Measurements from ENCODE around the gene ASB2.

ASB2 gene

DNA sequence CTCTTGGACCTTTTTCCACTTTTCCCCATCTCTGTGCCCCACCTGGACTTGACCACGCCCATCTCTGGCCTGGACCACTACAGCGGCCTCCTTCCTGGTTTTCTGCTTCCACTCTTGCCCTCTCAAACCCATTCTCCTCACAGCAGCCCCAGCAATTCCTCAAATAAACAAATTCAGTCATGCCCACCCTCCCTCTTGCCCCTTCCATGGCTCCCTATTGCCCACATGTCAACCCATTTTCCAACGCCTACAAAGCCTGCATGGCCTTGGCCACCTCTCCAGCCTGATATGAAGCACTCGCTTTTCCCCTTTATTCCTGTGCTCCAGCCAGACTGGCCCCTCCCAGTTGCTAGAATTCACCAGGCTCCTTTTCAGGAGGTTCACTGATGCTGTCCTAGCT, 43.9 kb upstream of the ASB2 start:
- Histone ChIP-seq H3K4me3 (ENCODE audit: insufficient read length, low read depth) (no peak overlapping the region), H3K9ac (ENCODE audit: insufficient read length, low read depth) (no peak overlapping the region), H3K9me3 (ENCODE audit: insufficient read depth, low read length) (no peaks in the 10 kb centered on the region), H3K36me3 (ENCODE audit: insufficient read depth, insufficient read length, low read length) (no peaks in the 10 kb centered on the region), H3K27me3 (ENCODE audit: insufficient read depth, insufficient read length) (no peaks in the 10 kb centered on the region), H3K4me1 (ENCODE audit: insufficient read depth, insufficient read length) (peaks cover 3% of the 10 kb centered on the region)
- DNase-seq (ENCODE audit: low read depth, low spot score): no peak
- TF ChIP-seq ZNF274 (IDR thresholded peaks at IDR 0.05; ENCODE audit: low read depth, low read length) (no peak), SUZ12 (IDR thresholded peaks at IDR 0.05; ENCODE audit: extremely low read depth, insufficient read depth, insufficient read length) (no peak), YY1 (IDR thresholded peaks at IDR 0.05; ENCODE audit: insufficient read depth, insufficient read length) (no peak)

DNA sequence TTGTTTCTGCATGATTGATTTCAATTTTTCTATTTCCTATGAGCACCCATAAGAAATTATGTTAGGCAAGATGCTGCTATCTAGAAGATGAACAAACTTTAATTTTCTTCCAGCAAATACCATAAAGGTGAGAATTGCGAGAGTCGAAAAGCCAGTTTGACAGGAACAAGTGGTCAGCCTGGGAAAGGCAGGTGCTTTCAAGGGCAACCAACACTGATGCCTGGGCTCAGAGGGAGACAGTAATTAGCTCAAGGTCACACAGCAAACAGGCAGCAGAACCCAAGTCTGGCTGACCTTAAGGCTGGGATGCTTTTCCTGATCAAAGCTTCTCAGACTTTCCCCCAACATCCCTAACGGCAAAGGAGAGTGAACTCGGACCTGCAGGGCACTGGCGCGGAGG, 43.0 kb upstream of the ASB2 start:
- H3K9ac ChIP-seq (ENCODE audit: insufficient read length, low read depth): no peak overlapping the region
- no peak overlapping the region for H3K4me3 ChIP-seq (ENCODE audit: insufficient read length, low read depth)
- H3K36me3 ChIP-seq (ENCODE audit: insufficient read depth, insufficient read length, low read length): no peaks in the 10 kb centered on the region
- DNase-seq (ENCODE audit: low read depth, low spot score): no peak
- peaks cover 3% of the 10 kb centered on the region for H3K4me1 ChIP-seq (ENCODE audit: insufficient read depth, insufficient read length)
- no peak for TF ChIP-seq SUZ12 (IDR thresholded peaks at IDR 0.05; ENCODE audit: extremely low read depth, insufficient read depth, insufficient read length)
- no peak for TF ChIP-seq YY1 (IDR thresholded peaks at IDR 0.05; ENCODE audit: insufficient read depth, insufficient read length)
- no peak for TF ChIP-seq ZNF274 (IDR thresholded peaks at IDR 0.05; ENCODE audit: low read depth, low read length)
- no peaks in the 10 kb centered on the region for H3K9me3 ChIP-seq (ENCODE audit: insufficient read depth, low read length)
- H3K27me3 ChIP-seq (ENCODE audit: insufficient read depth, insufficient read length): no peaks in the 10 kb centered on the region

DNA sequence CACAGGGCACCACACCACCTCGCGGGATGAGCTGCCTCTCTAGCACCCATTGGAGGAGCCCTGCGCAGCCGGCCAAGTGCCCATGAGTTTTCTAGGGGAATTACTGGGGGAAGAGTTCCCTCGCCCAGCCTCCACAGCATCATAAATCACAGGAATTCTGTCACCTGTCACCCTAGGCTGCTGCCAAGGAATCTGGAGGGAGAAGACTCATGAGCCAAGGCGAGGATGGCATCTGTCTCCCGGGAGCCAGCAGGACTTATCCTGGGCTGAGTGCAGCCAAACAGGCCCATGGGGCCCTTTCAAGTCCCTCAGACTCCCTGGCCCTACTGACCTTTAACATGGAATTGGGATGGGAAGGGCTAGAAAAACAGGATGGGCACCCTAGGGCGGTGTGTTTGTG, 41.9 kb upstream of the ASB2 start:
- Histone ChIP-seq H3K9ac (ENCODE audit: insufficient read length, low read depth) (no peak overlapping the region), H3K4me3 (ENCODE audit: insufficient read length, low read depth) (no peak overlapping the region), H3K4me1 (ENCODE audit: insufficient read depth, insufficient read length) (peaks cover 3% of the 10 kb centered on the region), H3K36me3 (ENCODE audit: insufficient read depth, insufficient read length, low read length) (no peaks in the 10 kb centered on the region), H3K9me3 (ENCODE audit: insufficient read depth, low read length) (no peaks in the 10 kb centered on the region), H3K27me3 (ENCODE audit: insufficient read depth, insufficient read length) (no peaks in the 10 kb centered on the region)
- no peak for DNase-seq (ENCODE audit: low read depth, low spot score)
- TF ChIP-seq YY1 (IDR thresholded peaks at IDR 0.05; ENCODE audit: insufficient read depth, insufficient read length) (no peak), ZNF274 (IDR thresholded peaks at IDR 0.05; ENCODE audit: low read depth, low read length) (no peak), SUZ12 (IDR thresholded peaks at IDR 0.05; ENCODE audit: extremely low read depth, insufficient read depth, insufficient read length) (no peak)

DNA sequence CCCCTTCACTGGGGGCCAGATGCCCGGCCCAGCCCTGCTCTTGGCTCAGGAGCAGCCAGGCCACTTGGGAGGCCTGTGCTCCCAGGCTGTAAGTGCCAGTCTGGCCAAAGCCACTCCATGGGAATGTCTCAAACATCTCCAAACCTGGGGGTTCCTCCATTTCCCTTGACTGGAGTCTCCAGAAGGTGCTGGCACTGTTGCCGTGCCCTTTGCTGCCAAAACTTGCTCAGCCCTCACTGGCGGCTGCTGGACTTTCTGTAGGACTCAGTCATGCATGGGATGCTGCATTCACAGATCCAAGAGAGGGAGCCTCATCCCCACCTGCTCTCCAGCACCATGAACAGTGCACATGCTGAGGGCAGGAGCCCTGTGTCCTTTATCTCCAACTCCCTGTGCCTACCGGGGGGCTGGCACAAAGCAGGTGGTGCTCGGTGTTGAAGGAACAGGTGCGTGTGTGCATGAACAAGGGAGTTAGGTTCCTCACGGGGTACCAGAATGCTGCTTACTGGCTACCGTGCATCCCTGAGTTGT, 40.1 kb upstream of the ASB2 start:
- TF ChIP-seq ZNF274 (IDR thresholded peaks at IDR 0.05; ENCODE audit: low read depth, low read length) (no peak), SUZ12 (IDR thresholded peaks at IDR 0.05; ENCODE audit: extremely low read depth, insufficient read depth, insufficient read length) (no peak), YY1 (IDR thresholded peaks at IDR 0.05; ENCODE audit: insufficient read depth, insufficient read length) (no peak)
- no peak for DNase-seq (ENCODE audit: low read depth, low spot score)
- Histone ChIP-seq H3K9ac (ENCODE audit: insufficient read length, low read depth) (no peak overlapping the region), H3K4me1 (ENCODE audit: insufficient read depth, insufficient read length) (no peaks in the 10 kb centered on the region), H3K4me3 (ENCODE audit: insufficient read length, low read depth) (no peak overlapping the region), H3K36me3 (ENCODE audit: insufficient read depth, insufficient read length, low read length) (no peaks in the 10 kb centered on the region), H3K27me3 (ENCODE audit: insufficient read depth, insufficient read length) (no peaks in the 10 kb centered on the region), H3K9me3 (ENCODE audit: insufficient read depth, low read length) (no peaks in the 10 kb centered on the region)

DNA sequence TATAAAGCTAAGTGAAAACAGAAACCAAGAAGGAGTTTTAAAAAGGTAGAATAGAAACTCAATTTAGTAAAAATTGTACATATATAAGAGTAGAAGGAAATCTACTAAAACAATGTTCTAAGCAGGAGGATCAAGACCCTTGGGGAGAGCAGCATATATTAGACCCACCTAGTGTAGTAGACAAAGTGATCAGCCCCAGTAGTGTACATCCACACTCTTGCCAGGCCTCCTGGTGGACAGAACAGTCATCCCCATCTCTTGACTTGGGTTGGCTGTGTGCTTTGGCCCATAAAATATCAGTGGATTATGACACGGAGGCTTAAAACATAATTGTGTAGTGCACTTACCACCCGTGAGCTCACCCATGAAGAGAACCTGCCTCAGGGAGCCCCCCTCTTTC, 38.9 kb upstream of the ASB2 start:
- Histone ChIP-seq H3K27me3 (ENCODE audit: insufficient read depth, insufficient read length) (no peaks in the 10 kb centered on the region), H3K9me3 (ENCODE audit: insufficient read depth, low read length) (no peaks in the 10 kb centered on the region), H3K9ac (ENCODE audit: insufficient read length, low read depth) (no peak overlapping the region), H3K36me3 (ENCODE audit: insufficient read depth, insufficient read length, low read length) (no peaks in the 10 kb centered on the region), H3K4me1 (ENCODE audit: insufficient read depth, insufficient read length) (peaks cover 2% of the 10 kb centered on the region), H3K4me3 (ENCODE audit: insufficient read length, low read depth) (no peak overlapping the region)
- DNase-seq (ENCODE audit: low read depth, low spot score): no peak
- TF ChIP-seq YY1 (IDR thresholded peaks at IDR 0.05; ENCODE audit: insufficient read depth, insufficient read length): no peak
- TF ChIP-seq SUZ12 (IDR thresholded peaks at IDR 0.05; ENCODE audit: extremely low read depth, insufficient read depth, insufficient read length): no peak
- no peak for TF ChIP-seq ZNF274 (IDR thresholded peaks at IDR 0.05; ENCODE audit: low read depth, low read length)

DNA sequence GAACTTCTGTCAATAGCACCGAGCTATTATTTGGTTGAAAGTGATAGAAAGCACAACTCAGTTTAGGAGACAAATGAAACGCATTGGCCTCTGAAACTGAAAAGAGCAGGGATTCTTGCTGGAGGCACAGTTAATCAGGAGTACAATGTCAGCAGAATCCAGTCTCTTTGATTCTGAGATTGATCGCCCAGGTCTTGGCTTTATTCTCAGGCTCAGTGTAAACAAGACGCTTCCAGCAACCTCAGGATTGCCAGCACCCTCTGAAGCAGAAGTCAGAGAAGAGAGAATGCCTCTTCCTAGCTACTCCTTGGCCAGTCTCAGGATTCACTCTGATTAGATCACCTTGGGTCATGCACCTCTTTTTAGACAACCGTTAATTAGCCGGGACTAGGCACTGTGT, 38.0 kb upstream of the ASB2 start:
- Histone ChIP-seq H3K27me3 (ENCODE audit: insufficient read depth, insufficient read length) (no peaks in the 10 kb centered on the region), H3K9ac (ENCODE audit: insufficient read length, low read depth) (no peak overlapping the region), H3K36me3 (ENCODE audit: insufficient read depth, insufficient read length, low read length) (no peaks in the 10 kb centered on the region), H3K9me3 (ENCODE audit: insufficient read depth, low read length) (no peaks in the 10 kb centered on the region), H3K4me3 (ENCODE audit: insufficient read length, low read depth) (no peak overlapping the region), H3K4me1 (ENCODE audit: insufficient read depth, insufficient read length) (peaks cover 2% of the 10 kb centered on the region)
- TF ChIP-seq SUZ12 (IDR thresholded peaks at IDR 0.05; ENCODE audit: extremely low read depth, insufficient read depth, insufficient read length) (no peak), ZNF274 (IDR thresholded peaks at IDR 0.05; ENCODE audit: low read depth, low read length) (no peak), YY1 (IDR thresholded peaks at IDR 0.05; ENCODE audit: insufficient read depth, insufficient read length) (no peak)
- DNase-seq (ENCODE audit: low read depth, low spot score): no peak

DNA sequence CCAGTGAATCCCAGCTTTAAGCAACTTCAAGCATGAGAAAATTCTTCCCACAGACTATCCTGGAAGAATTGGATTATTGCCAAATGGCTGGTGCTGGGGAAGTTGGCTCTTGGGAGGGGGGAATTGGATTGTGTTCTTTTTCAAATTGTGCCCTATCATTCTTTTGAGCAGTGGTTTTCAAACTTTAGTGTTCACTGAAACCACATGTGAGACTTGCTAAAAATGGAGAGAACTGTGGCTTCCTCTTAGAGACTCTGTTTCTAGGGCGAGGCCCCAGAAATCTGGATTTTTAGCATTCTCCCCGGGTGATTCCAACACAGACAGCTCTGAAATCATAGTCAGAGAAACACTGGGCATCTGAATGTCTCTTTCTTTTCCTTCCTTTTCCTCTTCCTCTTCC, 35.4 kb upstream of the ASB2 start:
- peaks cover 2% of the 10 kb centered on the region for H3K4me1 ChIP-seq (ENCODE audit: insufficient read depth, insufficient read length)
- no peaks in the 10 kb centered on the region for H3K9me3 ChIP-seq (ENCODE audit: insufficient read depth, low read length)
- H3K27me3 ChIP-seq (ENCODE audit: insufficient read depth, insufficient read length): no peaks in the 10 kb centered on the region
- H3K36me3 ChIP-seq (ENCODE audit: insufficient read depth, insufficient read length, low read length): no peaks in the 10 kb centered on the region
- no peak overlapping the region for H3K9ac ChIP-seq (ENCODE audit: insufficient read length, low read depth)
- TF ChIP-seq ZNF274 (IDR thresholded peaks at IDR 0.05; ENCODE audit: low read depth, low read length) (no peak), SUZ12 (IDR thresholded peaks at IDR 0.05; ENCODE audit: extremely low read depth, insufficient read depth, insufficient read length) (no peak), YY1 (IDR thresholded peaks at IDR 0.05; ENCODE audit: insufficient read depth, insufficient read length) (no peak)
- DNase-seq (ENCODE audit: low read depth, low spot score): no peak
- H3K4me3 ChIP-seq (ENCODE audit: insufficient read length, low read depth): no peak overlapping the region

Data from NT2/D1 (cell line).